Prostate gland (tissue), 2 donors: ENCODE measurements around the gene IQGAP1.

Experiments
- CTCF ChIP-seq, 4 experiments: fragments of 200-600 bp in 2 of 4; fragments of 450-650 bp in 2 of 4; sonication (generic) in 2 of 4; IDR thresholded peaks; 1 replicate in 3 of 4; 2 replicates in 1 of 4; pipeline ENCODE4 v1.5.1; 2016 to 2019; ENCODE audit warnings: antibody characterized with exemption in 4 of 4, mild to moderate bottlenecking in 2 of 4, moderate library complexity in 2 of 4
- POLR2A ChIP-seq: fragments of 450-650 bp; IDR thresholded peaks from one replicate; pipeline ENCODE4 v1.6.1; 2016; ENCODE audit warnings: antibody characterized with exemption, mild to moderate bottlenecking
- POLR2AphosphoS5 ChIP-seq: sonication (generic); formaldehyde crosslinking; IDR thresholded peaks from one replicate; pipeline ENCODE4 v1.6.1; 2017; ENCODE audit warnings: antibody characterized with exemption

DNA sequence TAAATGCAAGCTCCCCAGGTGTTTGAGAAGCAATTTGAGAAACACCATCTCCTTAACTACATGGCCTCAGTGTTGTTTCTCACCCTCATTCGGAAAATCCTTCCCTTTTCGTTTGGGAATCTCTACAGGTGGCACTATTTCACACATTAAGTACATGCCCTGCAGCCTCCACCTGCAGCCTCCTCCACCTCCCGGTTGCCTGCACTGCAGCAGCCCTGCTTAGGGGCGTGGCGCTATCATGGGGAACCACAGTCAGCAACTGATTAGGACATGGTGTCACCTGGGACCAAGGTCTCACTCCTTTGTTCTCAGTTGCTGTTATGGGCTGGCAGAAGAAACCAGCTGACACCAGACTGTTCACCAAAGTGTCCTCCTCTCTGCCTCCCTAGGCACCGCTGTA lies 47.7 kb upstream of the IQGAP1 start:
- TF ChIP-seq CTCF (IDR thresholded peaks at IDR 0.05) (no peak), POLR2A (no peak), POLR2AphosphoS5 (no peak)
